Adipocyte (in vitro differentiated cells): ENCODE data around the gene MRM2.

Experiments used
- DNase-seq: peaks from one replicate; pipeline ENCODE4 v3.0.0-alpha.2; 2015; ENCODE audit warnings: low read depth
- H3K27me3 ChIP-seq: replicated peaks from 2 replicates; pipeline ENCODE4 v1.7.0; 2013; ENCODE audit warnings: mild to moderate bottlenecking, low read length, moderate library complexity; ENCODE audit not compliant: control insufficient read depth, insufficient read depth
- H3K36me3 ChIP-seq: 2 replicates; pipeline ENCODE4 v1.7.0; 2013; ENCODE audit warnings: low read length, mild to moderate bottlenecking, moderate library complexity; ENCODE audit not compliant: control insufficient read depth, insufficient read depth, severe bottlenecking
- H3K4me1 ChIP-seq: 2 replicates; pipeline ENCODE4 v1.7.0; 2013; ENCODE audit warnings: mild to moderate bottlenecking, low read length, moderate library complexity; ENCODE audit not compliant: control insufficient read depth, insufficient read depth
- H3K4me3 ChIP-seq: 2 replicates; pipeline ENCODE4 v1.7.0; 2013; ENCODE audit warnings: mild to moderate bottlenecking, low read length, moderate library complexity
- H3K9ac ChIP-seq: 2 replicates; pipeline ENCODE4 v1.7.0; 2013; ENCODE audit warnings: mild to moderate bottlenecking, low read length, moderate library complexity
- H3K9me3 ChIP-seq: 2 replicates; pipeline ENCODE4 v1.7.0; 2013; ENCODE audit warnings: mild to moderate bottlenecking, low read length, moderate library complexity; ENCODE audit not compliant: control insufficient read depth

MRM2 gene

GRCh38 chr7:2254429-2255144 lies 12.6 kb upstream of the MRM2 start:
- Histone ChIP-seq H3K9me3 (no peaks in the 10 kb centered on the region), H3K36me3 (peaks cover 13% of the 10 kb centered on the region), H3K27me3 (no peaks in the 10 kb centered on the region), H3K9ac (no peak overlapping the region), H3K4me3 (no peak overlapping the region), H3K4me1 (peaks cover 5% of the 10 kb centered on the region)
- no peak for DNase-seq

DNA sequence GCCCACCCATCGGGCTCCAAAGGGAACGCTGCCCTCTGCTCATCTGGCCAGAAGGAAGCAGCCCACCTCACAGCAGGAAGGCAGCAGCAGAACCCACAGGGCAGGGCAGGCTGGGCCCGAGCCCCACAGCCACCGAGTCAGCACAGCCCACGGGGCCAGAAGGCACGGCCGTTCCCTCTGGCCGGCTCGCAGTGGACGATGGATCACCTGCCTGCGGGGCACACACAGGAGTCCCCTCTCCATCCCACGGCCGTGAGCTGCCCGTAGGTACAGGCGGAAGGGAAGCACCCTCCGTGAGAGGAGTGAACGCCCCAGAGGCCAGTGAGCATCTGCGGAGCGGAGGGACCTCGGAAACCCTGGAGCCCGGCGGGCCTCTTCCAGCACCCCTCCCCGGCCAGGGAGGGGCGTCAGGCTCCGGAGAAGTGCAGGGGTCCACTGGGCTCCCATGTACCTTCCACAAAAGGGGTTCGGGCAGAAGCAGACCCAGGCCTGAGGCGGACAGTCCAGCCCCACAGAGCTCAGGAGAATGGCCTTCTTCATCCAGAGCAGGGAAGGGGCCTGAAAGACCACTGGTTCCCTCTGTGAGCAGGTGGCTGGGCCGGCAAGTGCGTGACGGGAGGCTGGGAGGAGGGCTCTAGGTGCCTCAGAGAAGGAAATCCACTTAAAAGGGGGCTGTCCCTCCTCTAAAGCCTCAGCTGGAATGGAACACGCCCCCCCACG lies 11.7 kb upstream of the MRM2 start:
- Histone ChIP-seq H3K4me1 (peaks cover 14% of the 10 kb centered on the region), H3K27me3 (no peaks in the 10 kb centered on the region), H3K4me3 (no peak overlapping the region), H3K36me3 (peaks cover 13% of the 10 kb centered on the region), H3K9me3 (no peaks in the 10 kb centered on the region), H3K9ac (no peak overlapping the region)
- no peak for DNase-seq

- DNase-seq: no peak
- no peaks in the 10 kb centered on the region for H3K27me3 ChIP-seq
- no peaks in the 10 kb centered on the region for H3K9me3 ChIP-seq
- H3K4me3 ChIP-seq: no peak overlapping the region
- peaks cover 19% of the 10 kb centered on the region for H3K4me1 ChIP-seq
- H3K36me3 ChIP-seq: peaks cover 13% of the 10 kb centered on the region
- no peak overlapping the region for H3K9ac ChIP-seq
Observed at GRCh38 chr7:2253021-2253420, 11.0 kb upstream of the MRM2 start.

DNA sequence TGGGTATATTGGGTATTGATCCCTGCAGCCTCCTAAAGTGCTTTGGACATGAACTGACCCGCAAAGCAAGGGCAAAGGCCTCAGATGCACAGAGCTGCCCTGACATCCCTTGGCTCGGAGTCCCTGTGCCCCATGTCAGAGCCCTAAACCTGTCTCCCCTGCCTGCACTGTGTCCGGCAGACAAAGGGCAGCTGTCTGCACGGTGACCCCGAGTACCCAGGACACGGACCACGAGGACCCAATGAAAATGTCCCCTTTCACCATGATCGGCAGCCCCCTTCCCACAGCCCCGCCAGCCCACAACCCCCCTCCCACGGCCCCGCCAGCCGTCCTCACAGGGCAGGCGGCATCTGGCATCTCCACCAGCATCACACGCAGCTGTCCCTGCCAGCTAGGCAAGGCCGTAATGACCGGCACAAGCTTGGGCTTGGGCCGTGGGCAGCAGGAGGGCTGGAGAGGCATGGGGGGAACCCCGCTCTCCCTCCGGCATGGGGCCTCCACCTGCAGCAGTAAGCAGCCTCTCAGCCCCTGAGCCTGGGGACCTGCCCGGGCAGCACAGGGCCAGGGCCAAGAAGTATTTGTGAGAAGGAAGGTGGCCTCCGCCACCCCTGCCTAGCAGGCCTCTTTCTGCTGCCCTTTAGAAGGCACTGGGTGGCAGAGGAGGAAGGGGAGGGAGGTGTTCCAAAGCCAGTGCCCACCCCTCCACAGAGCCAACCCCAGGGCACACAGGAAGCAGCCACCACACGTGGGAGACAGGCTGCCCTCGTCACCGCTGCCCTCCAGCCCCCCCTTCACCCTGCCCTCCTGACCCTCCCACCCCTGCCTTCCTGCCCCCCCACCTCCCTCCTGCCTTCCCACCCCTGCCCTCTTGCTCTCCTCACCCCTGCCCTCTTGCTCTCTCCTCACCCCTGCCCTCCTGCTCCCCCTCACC lies 10.1 kb upstream of the MRM2 start:
- no peak for DNase-seq
- H3K9ac ChIP-seq: no peak overlapping the region
- H3K4me3 ChIP-seq: no peak overlapping the region
- H3K27me3 ChIP-seq: no peaks in the 10 kb centered on the region
- H3K36me3 ChIP-seq: peaks cover 13% of the 10 kb centered on the region
- H3K9me3 ChIP-seq: no peaks in the 10 kb centered on the region
- H3K4me1 ChIP-seq: peaks cover 19% of the 10 kb centered on the region

- Histone ChIP-seq H3K9ac (no peak overlapping the region), H3K27me3 (no peaks in the 10 kb centered on the region), H3K4me1 (peaks cover 19% of the 10 kb centered on the region), H3K4me3 (no peak overlapping the region), H3K9me3 (no peaks in the 10 kb centered on the region), H3K36me3 (peaks cover 7% of the 10 kb centered on the region)
- no peak for DNase-seq
Observed at GRCh38 chr7:2251381-2251780, 9.4 kb upstream of the MRM2 start.

DNA sequence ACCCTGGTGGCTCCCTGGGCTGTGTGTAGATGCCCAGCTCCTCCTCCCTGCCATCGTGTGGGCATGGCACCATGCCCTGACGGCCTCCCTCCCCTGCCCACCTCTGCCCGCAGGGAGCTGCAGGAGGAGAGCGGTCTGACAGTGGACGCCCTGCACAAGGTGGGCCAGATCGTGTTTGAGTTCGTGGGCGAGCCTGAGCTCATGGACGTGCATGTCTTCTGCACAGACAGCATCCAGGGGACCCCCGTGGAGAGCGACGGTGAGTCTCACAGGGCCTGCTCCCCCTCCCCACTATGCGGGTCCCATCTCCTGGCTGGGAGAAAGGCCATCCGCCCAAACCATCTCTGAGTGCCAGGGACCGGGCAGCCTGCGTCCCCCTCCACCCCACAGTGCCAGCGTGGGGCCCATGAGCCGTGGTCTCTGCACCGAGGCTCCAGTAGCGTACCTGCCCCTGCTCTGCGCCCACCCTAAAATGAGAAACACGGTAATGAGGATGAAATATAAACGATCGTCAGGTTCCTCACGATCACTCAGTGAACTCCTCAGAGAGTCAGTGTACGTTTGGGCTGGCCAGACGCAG lies 7.8 kb upstream of the MRM2 start:
- H3K9me3 ChIP-seq: no peaks in the 10 kb centered on the region
- peak overlapping the region; percentile 62 for H3K4me3 ChIP-seq
- no peaks in the 10 kb centered on the region for H3K36me3 ChIP-seq
- peaks cover 19% of the 10 kb centered on the region for H3K4me1 ChIP-seq
- H3K27me3 ChIP-seq: no peaks in the 10 kb centered on the region
- DNase-seq: no peak
- peak overlapping the region; percentile 87 for H3K9ac ChIP-seq

- Histone ChIP-seq H3K36me3 (no peaks in the 10 kb centered on the region), H3K9ac (peak overlapping the region; percentile 87), H3K27me3 (no peaks in the 10 kb centered on the region), H3K9me3 (no peaks in the 10 kb centered on the region), H3K4me3 (peak overlapping the region; percentile 62), H3K4me1 (peaks cover 19% of the 10 kb centered on the region)
- peak; percentile 90 for DNase-seq
Observed at GRCh38 chr7:2248984-2249694, 7.1 kb upstream of the MRM2 start.

DNA sequence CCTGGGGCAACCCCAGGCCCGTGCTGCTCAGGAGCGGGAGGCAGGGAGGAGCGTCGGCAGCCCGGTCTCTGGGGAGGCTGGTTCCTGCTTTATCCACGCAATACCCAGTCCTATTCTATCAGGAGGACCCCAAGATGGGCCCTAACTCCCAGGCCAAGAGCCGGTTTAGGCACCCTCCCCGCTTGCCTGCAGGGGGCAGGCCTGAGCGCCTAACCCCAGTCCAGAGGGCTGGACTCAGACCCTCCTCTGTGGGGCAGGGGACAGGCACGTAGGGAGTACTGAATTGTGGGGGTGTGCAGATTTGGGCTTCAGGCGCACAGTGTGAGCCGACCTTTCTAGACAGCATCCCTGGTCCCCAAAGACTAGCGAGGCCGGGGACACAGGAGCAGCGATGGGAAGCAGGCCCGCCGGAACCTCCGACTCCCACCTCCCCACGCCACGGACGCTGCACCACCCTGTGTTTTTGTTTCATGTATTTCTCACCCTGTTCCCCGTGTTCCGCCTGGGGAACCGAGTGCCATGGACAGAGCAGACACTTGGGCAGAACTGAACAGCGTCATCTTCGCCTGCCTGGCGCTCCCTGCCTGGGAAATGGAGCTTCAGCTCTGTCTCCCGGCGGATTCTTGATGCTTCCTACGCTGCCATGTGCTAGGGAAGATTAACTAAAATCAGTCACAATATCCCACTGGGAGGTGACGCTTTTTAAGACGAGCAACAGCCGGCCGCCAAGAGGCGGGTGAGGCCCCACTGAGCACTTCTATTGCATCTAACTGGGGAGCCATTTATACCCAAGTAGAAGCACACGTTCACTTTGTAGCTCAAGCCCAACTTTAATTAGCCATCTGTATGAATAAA lies 5.4 kb upstream of the MRM2 start:
- Histone ChIP-seq H3K4me1 (peaks cover 26% of the 10 kb centered on the region), H3K4me3 (no peak overlapping the region), H3K9ac (peak overlapping the region; percentile 41), H3K27me3 (no peaks in the 10 kb centered on the region), H3K36me3 (no peaks in the 10 kb centered on the region), H3K9me3 (no peaks in the 10 kb centered on the region)
- DNase-seq: peak; percentile 49

DNA sequence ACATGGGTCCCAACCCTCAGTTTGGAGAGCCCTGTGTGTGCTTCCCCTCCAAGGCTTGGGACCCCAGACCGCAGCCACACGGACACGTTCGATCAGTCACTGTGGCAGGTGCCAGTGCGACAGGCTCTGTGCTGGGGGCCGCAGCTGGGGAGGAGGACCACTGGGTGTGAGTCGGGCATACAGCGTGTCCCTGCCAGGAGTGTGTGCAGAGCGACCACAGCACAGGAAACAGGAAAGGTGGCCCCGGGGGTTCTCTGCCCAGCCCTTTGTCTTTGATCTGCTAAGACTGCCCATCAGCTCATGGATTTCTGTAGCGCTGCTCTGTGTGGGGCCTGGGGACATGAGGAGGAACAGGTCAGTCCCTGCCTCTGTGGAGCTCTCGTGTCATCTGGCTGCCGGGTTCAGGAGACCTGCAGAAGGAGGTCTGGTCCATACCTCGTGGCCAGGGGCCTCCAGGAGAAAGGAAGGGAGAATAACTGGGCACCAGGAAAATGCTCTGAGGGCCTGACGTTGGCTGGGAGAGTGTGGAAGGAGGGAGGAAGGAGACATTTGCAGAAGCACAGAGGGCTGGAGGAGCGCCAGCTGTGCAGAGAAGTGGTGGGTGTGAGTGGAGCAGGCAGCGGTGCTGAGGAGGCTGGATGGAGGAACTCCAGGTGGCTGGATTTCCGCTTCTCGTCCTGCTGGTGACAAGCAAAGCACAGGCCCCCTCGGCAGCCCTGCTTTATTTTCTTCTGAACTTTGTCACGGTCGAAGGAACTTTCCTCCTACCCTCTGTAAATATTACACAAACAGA lies 4.1 kb upstream of the MRM2 start:
- Histone ChIP-seq H3K4me3 (no peak overlapping the region), H3K27me3 (no peaks in the 10 kb centered on the region), H3K9ac (no peak overlapping the region), H3K9me3 (no peaks in the 10 kb centered on the region), H3K4me1 (peaks cover 31% of the 10 kb centered on the region), H3K36me3 (no peaks in the 10 kb centered on the region)
- no peak for DNase-seq
